NB4 (cell line): ENCODE results near the gene LYPD4.
A peak's percentile ranks its signal among the peaks of the same experiment; 100 is the strongest.

Experiments
- DNase-seq: peaks from one replicate; pipeline ENCODE4 v3.0.0; 2010; ENCODE audit warnings: low read depth
- H3K4me3 ChIP-seq: one replicate; pipeline ENCODE4 v1.5.1; 2011; ENCODE audit warnings: mild to moderate bottlenecking, low read depth, low read length, moderate library complexity
- CTCF ChIP-seq: IDR thresholded peaks from one replicate; pipeline ENCODE4 v1.5.1; 2012; ENCODE audit warnings: low read depth, low read length
- MAX ChIP-seq: IDR thresholded peaks from 2 replicates; pipeline ENCODE4 v1.6.1; 2011; ENCODE audit warnings: low read depth, low read length
- MYC ChIP-seq: IDR thresholded peaks from 2 replicates; pipeline ENCODE4 v1.6.1; 2011; ENCODE audit warnings: low read depth, low read length
- POLR2A ChIP-seq: IDR thresholded peaks from 2 replicates; pipeline ENCODE4 v1.6.1; 2011; ENCODE audit warnings: mild to moderate bottlenecking; ENCODE audit not compliant: insufficient read length; ENCODE audit errors: extremely low read depth

Gene LYPD4

DNA sequence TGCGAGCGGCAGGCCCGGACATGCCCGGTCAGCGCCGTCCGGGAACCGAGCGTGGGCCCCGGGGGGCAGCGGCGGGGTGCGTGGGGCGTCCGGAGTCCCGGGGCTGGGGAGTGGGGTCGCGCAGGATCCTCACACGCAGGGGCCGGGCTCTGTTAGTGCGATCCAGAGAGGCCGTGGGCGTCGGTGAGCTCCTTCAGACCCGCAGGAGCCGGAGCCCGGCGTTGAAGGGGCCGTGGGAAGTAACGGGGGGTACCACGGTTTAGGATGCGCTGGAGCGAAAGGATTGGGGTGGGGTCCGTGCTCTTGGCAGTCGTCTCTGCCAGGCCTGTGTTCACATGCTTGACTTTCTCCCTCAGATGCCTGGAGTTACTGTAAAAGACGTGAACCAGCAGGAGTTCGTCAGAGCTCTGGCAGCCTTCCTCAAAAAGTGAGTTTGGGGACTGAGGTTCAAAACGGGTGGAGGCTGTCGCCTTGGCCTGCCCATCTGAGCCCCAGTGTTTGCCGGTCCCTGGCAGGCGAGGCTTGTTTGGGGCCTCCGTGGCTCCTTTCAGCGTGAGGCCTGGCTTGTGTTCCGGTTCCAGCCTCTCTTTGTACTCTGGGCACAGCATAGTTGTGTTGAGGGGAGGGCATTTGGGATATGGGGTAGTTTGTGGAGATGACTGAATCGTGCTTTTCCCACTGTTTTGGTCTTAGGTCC, 16.1 kb upstream of the LYPD4 start:
- no peak for TF ChIP-seq MAX
- TF ChIP-seq MYC = no peak
- no peak for TF ChIP-seq CTCF
- TF ChIP-seq POLR2A = no peak
- no peak for DNase-seq
- H3K4me3 ChIP-seq = peak overlapping the region; percentile 97

DNA sequence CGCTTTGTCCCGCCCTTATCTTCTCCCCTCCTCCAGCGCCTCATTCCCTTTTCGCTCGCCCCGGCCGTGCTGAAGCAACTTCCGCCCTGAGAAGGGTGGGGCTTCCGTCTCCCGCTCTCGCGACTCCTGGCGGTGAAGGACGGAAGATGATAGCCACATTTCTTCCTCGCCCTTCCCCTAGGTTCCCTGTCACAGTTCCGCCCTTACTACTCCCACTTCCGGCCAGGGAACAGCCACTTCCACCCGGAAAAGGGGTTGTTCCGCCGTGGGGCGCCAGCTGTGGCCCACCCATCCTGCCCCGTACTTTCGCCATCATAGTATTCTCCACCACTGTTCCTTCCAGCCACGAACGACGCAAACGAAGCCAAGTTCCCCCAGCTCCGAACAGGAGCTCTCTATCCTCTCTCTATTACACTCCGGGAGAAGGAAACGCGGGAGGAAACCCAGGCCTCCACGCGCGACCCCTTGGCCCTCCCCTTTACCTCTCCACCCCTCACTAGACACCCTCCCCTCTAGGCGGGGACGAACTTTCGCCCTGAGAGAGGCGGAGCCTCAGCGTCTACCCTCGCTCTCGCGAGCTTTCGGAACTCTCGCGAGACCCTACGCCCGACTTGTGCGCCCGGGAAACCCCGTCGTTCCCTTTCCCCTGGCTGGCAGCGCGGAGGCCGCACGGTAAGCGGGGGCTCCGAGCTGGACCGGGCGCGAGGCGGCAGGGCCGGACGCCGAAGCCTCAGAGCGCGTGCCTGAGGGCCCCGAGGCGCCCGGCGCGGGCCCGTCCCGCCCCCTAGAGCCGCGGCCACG, 15.3 kb upstream of the LYPD4 start, which contains the start of gene RPS19:
Gene RPS19, plus strand, starts transcription at position 638 of the 801 bp plus-strand sequence. CDS start 520 bp downstream, outside the sequence.
- peak; percentile 95 for DNase-seq
- H3K4me3 ChIP-seq = peak within 1 kb of the TSS; percentile 97
- TF ChIP-seq CTCF (peak; percentile 5), MAX (peak; percentile 62), POLR2A (peak; percentile 63), MYC (peak; percentile 76)

DNA sequence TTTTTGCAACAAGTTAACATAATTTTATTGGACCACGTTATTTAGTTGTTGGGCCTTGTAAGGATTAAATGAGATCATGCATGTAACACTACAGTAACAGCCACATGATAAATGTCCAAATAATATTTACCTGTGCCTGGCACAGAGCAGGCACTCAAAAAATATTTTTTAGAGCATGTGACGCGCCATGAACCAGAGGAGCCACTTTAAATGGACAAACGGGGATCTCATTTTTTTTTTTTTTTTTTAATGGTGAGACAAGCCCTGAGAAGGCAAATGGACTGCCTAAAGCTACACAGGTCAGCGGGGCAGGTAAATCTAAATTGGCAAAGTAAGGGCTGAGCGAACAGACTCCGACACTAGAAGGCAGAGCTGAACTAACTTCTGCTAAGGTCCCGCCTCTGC, 14.7 kb upstream of the LYPD4 start:
- no peak for DNase-seq
- peak overlapping the region; percentile 44 for H3K4me3 ChIP-seq
- no peak for TF ChIP-seq MYC
- TF ChIP-seq CTCF = no peak

GRCh38 chr19:41853768-41854167, 9.3 kb upstream of the LYPD4 start:
- DNase-seq = no peak
- H3K4me3 ChIP-seq = no peak overlapping the region
- TF ChIP-seq POLR2A (no peak), CTCF (no peak), MAX (no peak), MYC (no peak)

- no peak for DNase-seq
- H3K4me3 ChIP-seq = no peak overlapping the region
- no peak for TF ChIP-seq MYC
- TF ChIP-seq POLR2A = no peak
Observed at GRCh38 chr19:41853344-41853743, 8.9 kb upstream of the LYPD4 start.

DNA sequence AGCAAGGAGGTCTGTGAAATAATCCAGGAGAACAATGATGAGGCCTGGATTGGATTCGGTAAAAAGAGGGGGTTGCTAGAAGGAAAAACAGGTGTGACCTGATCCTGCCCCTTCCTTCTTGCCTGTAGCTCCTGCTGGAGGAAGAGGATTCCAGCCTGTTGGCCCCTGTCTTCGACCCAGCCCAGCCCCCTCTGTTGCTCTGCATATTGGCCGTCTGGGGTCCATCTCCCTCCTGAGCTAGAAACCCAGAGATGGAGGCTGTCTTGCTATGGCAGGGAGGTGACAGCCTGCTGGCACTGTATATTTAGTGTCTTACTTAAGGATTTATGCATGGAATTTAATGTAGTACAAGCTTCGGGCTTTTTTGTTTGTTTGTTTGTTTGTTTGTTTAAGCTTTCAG, 7.0 kb upstream of the LYPD4 start:
- TF ChIP-seq MYC (no peak), MAX (no peak), POLR2A (no peak), CTCF (no peak)

More for the DNA sequence above, 7.0 kb upstream of the LYPD4 start:
- no peak for DNase-seq
- no peak overlapping the region for H3K4me3 ChIP-seq
